GM12865 (cell line): Measurements from ENCODE around the gene GGN.
"Not testable (repeated sequence)": the region's sequence is repeated elsewhere in the genome, so short reads cannot be mapped to it uniquely, and the experiment has no call there.

Experiments used
- DNase-seq: peaks from one replicate; pipeline ENCODE4 v3.0.0; 2010; ENCODE audit warnings: low read depth
- H3K4me3 ChIP-seq: 2 replicates; pipeline ENCODE4 v1.5.1; 2011; ENCODE audit warnings: mild to moderate bottlenecking, low read depth, low read length, control low read depth
- TF ChIP-seq, protein P1 (sequence below): IDR thresholded peaks from 2 replicates; pipeline ENCODE4 v1.5.1; 2011; ENCODE audit warnings: low read length, control low read depth, low read depth, inconsistent platforms; ENCODE audit not compliant: insufficient read depth; ENCODE audit errors: missing control alignments

GGN gene

DNA sequence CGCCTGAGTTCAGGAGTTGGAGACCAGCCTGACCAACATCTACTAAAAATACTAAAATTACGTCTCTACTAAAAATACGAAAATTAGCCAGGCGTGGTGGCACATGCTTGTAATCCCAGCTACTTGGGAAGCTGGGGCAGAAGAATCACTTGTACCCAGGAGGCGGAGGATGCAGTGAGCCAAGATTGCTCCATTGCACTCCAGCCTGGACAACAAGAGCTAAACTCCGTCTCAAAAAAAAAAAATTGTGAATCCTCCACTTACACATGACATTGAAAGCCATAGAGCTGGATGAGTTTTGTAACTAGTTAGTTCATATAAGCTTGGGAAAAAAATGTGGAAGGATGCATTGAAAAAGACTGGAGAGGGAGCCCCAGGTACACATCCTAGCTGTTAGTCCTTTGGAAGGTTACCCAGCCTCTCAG lies 13.9 kb downstream of the GGN start:
- DNase-seq, result no peak
- peak overlapping the region; percentile 61 for H3K4me3 ChIP-seq
- TF ChIP-seq, protein P1, sequence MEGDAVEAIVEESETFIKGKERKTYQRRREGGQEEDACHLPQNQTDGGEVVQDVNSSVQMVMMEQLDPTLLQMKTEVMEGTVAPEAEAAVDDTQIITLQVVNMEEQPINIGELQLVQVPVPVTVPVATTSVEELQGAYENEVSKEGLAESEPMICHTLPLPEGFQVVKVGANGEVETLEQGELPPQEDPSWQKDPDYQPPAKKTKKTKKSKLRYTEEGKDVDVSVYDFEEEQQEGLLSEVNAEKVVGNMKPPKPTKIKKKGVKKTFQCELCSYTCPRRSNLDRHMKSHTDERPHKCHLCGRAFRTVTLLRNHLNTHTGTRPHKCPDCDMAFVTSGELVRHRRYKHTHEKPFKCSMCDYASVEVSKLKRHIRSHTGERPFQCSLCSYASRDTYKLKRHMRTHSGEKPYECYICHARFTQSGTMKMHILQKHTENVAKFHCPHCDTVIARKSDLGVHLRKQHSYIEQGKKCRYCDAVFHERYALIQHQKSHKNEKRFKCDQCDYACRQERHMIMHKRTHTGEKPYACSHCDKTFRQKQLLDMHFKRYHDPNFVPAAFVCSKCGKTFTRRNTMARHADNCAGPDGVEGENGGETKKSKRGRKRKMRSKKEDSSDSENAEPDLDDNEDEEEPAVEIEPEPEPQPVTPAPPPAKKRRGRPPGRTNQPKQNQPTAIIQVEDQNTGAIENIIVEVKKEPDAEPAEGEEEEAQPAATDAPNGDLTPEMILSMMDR, result no peak

DNA sequence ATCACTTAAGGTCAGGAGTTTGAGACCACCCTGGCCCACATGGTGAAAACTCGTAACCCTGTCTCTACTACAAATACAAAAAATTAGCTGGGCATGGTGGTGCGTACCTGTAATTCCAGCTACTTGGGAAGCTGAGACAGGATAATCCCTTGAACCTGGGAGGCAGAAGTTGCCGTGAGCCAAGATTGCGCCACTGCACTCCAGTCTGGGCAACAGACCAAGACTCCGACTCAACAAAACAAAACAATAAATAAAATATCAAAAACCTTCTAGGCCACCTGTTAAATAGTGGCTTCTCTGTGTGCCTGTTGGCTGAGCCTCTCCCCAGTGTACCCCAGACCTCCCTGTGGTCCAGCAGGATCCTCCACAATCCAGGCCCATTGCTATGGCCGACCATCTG lies 16.8 kb downstream of the GGN start:
- TF ChIP-seq, protein P1, result no peak
- H3K4me3 ChIP-seq, result no peak overlapping the region
- no peak for DNase-seq

DNA sequence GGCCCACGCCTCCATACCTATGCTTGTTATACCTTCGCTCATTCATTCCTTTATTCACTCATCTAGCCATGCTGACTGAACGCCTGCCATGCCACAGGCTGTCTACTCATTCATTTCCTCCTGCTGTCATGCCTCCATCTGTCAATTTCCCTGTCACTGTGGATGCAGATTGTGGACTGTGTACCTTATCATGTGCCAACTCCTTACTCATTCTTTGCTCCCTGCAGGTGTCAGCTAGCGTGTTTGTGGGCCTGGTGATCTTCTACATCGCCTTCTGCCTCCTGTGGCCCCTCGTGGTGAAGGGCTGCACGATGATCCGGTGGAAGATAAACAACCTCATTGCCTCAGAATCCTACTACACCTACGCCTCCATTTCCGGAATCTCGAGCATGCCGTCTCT lies 17.5 kb downstream of the GGN start:
- no peak overlapping the region for H3K4me3 ChIP-seq
- TF ChIP-seq, protein P1, result no peak
- DNase-seq, result no peak

DNA sequence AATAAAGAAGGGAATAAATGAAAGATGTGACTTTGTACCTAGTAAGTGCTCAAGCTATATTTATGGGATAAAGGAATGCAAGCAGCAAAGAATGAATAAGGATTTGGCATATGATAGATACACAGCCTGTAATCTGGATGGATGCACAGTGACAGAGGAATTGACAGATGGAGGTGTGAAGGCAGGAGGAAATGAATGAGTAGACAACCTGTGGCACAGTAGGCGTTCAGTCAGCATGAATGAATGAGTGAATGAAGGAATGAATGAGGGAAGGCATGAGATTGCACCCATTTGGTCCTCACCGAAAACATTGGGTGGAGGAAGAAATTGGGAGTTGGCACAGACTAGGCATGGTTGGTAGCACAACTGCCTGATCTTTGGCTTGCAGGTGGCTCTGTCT lies 18.2 kb downstream of the GGN start:
- no peak for DNase-seq
- H3K4me3 ChIP-seq, result no peak overlapping the region
- TF ChIP-seq, protein P1, result no peak

DNA sequence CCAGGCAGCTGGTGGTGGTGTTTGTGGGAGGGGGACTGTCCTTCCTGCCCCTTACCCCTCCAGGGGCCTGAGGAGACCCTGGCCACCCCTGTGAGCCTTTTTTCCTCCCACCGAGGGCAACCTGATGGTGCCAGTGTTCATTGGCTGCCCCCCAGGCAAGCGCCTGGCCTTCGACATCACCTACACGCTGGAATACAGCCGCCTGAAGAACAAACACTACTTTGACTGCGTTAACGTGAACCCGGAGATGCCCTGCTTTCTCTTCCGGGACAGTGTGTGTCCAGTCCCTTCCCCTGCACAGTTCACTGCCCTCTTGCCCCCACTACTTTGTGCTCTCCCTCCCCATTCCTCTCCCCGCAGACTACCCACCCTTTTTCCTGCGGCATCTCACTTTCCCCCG lies 20.8 kb downstream of the GGN start:
- TF ChIP-seq, protein P1, result no peak
- DNase-seq, result no peak
- no peak overlapping the region for H3K4me3 ChIP-seq

DNA sequence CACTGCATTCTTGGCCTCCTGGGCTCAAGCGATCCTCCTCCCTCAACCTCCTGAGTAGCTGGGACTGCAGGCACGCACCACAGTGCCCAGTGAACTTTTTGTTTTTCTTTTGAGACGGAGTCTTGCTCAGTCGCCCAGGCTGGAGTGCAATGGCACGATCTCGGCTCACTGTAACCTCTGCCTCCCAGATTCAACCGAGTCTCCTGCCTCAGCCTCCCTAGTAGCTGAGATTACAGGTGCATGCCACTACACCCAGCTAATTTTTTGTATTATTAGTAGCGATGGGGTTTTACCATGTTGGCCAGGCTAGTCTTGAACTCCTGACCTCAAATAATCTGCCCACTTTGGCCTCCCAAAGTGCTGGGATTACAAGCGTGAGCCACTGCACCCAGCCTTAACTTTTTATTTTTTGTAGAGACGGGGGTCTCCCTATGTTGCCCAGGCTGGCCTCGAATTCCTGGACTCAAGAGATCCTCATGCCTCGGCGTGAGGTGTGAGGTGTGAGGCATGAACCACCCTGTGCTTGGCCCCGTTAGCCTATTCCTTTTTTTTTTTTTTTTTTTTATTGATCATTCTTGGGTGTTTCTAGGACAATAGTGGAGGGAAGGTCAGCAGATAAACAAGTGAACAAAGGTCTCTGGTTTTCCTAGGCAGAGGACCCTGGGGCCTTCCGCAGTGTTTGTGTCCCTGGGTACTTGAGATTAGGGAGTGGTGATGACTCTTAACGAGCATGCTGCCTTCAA lies 24.7 kb downstream of the GGN start:
- peak overlapping the region; percentile 53 for H3K4me3 ChIP-seq

DNA sequence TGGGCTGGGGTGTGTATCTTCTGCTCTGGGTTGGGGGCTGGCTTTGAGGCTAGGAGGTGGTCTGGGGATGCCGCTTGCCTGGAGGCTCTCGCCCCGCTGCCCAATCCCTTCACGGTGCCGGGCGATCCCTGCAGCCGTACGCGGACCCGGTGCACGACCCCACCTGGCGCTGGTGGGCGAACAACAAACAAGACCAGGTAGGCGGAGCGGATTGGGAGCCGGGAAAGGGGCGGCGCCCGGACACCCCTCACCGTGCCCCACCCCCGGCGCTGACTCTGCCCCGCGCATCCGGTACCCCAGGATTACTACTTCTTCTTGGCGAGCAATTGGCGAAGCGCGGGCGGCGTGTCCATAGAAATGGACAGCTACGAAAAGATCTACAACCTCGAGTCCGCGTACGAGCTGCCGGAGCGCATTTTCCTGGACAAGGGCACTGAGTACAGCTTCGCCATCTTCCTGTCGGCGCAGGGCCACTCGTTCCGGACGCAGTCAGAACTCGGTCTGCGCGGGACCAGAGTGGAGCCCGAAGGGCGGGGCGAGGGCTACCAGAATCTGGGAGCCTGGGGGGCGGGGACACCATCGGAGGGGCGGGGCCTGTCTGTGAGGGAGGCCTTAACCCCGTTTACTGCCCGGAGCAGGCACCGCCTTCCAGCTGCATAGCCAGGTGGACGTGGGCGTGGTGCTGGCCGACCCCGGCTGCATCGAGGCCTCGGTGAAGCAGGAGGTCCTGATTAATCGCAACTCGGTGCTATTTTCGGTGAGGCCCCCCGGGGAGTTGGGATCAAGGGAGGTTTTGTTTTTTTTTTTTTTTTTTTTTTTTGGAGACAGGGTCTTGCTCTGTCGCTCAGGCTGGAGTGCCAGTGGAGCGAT lies 25.5 kb downstream of the GGN start:
- H3K4me3 ChIP-seq, result peak overlapping the region; percentile 53
- DNase-seq, result peak; percentile 80
- TF ChIP-seq, protein P1, result no peak

More for the DNA sequence above, 24.7 kb downstream of the GGN start:
- not testable (repeated sequence) for DNase-seq
